GM19324 (cell line): ENCODE results near the gene INTS11.

ENCODE experiments used
- ATAC-seq: cut with Tn5 transposase; IDR thresholded peaks from one replicate; pipeline ENCODE4 v1.9.1; 2021; ENCODE audit warnings: mild to moderate bottlenecking, moderate library complexity; ENCODE audit not compliant: unreplicated experiment, low FRiP score

The INTS11 gene

DNA sequence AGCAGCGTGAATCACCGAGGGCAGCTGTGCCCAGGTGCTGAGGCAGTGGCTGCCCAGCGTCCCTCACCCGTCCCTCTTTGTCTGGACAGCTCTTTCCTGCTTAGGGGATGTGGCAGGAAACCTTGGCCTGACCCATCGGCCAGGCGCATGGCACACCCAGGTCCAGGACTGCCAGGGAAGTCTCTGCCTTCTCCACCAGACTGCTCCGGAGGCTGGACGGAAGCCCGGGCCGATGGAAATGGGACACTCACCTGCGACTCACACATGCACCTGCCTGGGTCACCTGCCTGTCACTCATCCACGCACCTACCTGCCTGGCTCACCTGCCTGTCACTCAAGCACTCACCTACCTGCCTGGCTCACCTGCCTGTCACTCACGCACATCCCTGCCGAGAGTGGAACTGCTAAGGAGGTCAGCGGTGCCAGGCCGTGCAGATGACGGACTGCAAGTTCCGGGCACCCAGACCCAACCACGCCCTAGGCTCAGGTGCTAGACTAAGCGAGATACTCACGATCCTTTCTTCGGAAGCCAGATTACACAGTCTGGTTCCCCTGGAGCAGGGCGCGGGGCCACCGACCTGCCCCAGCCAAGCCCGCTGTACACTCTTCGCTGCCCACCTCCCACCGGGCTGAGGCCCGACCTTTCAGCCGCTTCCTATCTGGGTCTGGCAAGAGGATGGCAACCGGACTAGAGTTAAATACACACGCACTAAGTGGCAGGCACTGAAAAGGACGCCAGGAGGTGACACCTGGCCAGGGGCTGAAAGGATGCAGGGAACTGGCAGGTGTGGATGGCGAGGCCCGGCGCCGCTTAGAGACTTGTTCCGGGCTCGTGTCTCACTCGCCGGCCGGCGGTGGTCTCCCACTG, 51.9 kb downstream of the INTS11 start:
- ATAC-seq, result peak; percentile 4

- no peak for ATAC-seq
Measured at GRCh38 chr1:1270813-1271212, 53.6 kb downstream of the INTS11 start.

- ATAC-seq, result no peak
Measured at GRCh38 chr1:1268284-1268682, 56.2 kb downstream of the INTS11 start.

GRCh38 chr1:1267488-1268283, 56.8 kb downstream of the INTS11 start:
- no peak for ATAC-seq

- ATAC-seq, result no peak
Measured at GRCh38 chr1:1264868-1265272, 59.6 kb downstream of the INTS11 start.

GRCh38 chr1:1264026-1264425, 60.4 kb downstream of the INTS11 start:
- ATAC-seq, result no peak

DNA sequence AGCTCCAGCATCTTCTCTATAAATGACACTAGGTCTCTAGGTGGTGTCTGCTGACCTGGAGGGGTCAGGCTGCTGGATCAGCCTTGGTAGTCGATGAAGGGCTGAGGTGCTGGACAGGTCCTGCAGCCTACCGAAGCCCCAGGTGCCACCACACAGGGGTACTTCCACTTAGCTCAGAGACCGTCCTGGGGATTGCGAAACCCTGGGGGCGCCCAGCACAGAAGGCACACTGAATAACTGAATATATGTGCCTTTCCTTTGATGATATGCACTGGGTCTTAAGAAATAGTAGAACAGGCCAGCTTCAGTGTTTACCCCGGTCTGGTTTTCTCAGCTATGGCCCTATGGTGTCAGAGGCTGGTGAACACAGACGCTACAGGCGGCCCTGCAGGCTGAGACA, 61.7 kb downstream of the INTS11 start:
- ATAC-seq, result no peak

- no peak for ATAC-seq
Measured at GRCh38 chr1:1262071-1262470, 62.4 kb downstream of the INTS11 start.
